T-helper 1 cell (primary cell): ENCODE results near the gene STARD5.

Experiments
- DNase-seq, 5 donors: peaks; one replicate each; pipeline ENCODE4 v3.0.0-alpha.2; 2012 to 2020

STARD5 gene

GRCh38 chr15:81292523-81293001 is 31.4 kb downstream of the STARD5 start:
- peak; percentile 18 to 72 (median 36) for DNase-seq

- DNase-seq: no peak
Measured at GRCh38 chr15:81291916-81292522, 31.9 kb downstream of the STARD5 start.

GRCh38 chr15:81289910-81290309 is 34.0 kb downstream of the STARD5 start:
- no peak for DNase-seq

GRCh38 chr15:81288616-81289015 is 35.3 kb downstream of the STARD5 start:
- DNase-seq: no peak

- DNase-seq: no peak
Measured at GRCh38 chr15:81288040-81288439, 35.9 kb downstream of the STARD5 start.

- peak in 1 of 5 donors; percentile 40 for DNase-seq
Measured at GRCh38 chr15:81286621-81287121, 37.3 kb downstream of the STARD5 start.

- DNase-seq: no peak
Measured at GRCh38 chr15:81285461-81285860, 38.5 kb downstream of the STARD5 start.

GRCh38 chr15:81284256-81285031 is 39.5 kb downstream of the STARD5 start:
- DNase-seq: no peak

GRCh38 chr15:81282911-81283310 is 41.0 kb downstream of the STARD5 start:
- no peak for DNase-seq

GRCh38 chr15:81282606-81282895 is 41.4 kb downstream of the STARD5 start:
- no peak for DNase-seq

GRCh38 chr15:81281766-81282605 is 42.0 kb downstream of the STARD5 start:
- DNase-seq: no peak

- no peak for DNase-seq
Measured at GRCh38 chr15:81281456-81281735, 42.5 kb downstream of the STARD5 start.

- DNase-seq: no peak
Measured at GRCh38 chr15:81280696-81281455, 43.1 kb downstream of the STARD5 start.

- no peak for DNase-seq
Measured at GRCh38 chr15:81279621-81280485, 44.1 kb downstream of the STARD5 start.

GRCh38 chr15:81278306-81279029 is 45.5 kb downstream of the STARD5 start:
- no peak for DNase-seq

- DNase-seq: no peak
Measured at GRCh38 chr15:81277851-81278250, 46.1 kb downstream of the STARD5 start.

GRCh38 chr15:81276967-81277366 is 47.0 kb downstream of the STARD5 start:
- no peak for DNase-seq

GRCh38 chr15:81275711-81276392 is 48.1 kb downstream of the STARD5 start:
- no peak for DNase-seq

GRCh38 chr15:81274931-81275707 is 48.8 kb downstream of the STARD5 start:
- peak; percentile 55 to 83 (median 75) for DNase-seq

GRCh38 chr15:81274255-81274654 is 49.7 kb downstream of the STARD5 start:
- no peak for DNase-seq
